Fibroblast of villous mesenchyme (primary cell): ENCODE measurements around the gene PHLDB2. TPM values are rescaled to one million over a fixed set of nuclear protein-coding genes. Genes with fewer than 3 reads are reported as not detected.

Source experiments
- DNase-seq: peaks from one replicate; pipeline ENCODE4 v3.0.0-alpha.2; 2010; ENCODE audit warnings: low read depth
- H3K4me3 ChIP-seq: 2 replicates; pipeline ENCODE4 v1.5.1; 2011; ENCODE audit warnings: low read depth, mild to moderate bottlenecking, low read length
- total RNA-seq: library from RNA; depleted of rRNA; stranded (reverse); fragments of >200 nt; gene quantifications from 2 replicates; pipeline ENCODE4 v1.2.3, GENCODE V29; 2012
- TF ChIP-seq, protein P1 (sequence below): IDR thresholded peaks from 2 replicates; pipeline ENCODE4 v1.5.1; 2012; ENCODE audit warnings: low read depth, mild to moderate bottlenecking, low read length; ENCODE audit not compliant: insufficient read depth

The PHLDB2 gene
- total RNA-seq, 1 donor = 111 TPM

DNA sequence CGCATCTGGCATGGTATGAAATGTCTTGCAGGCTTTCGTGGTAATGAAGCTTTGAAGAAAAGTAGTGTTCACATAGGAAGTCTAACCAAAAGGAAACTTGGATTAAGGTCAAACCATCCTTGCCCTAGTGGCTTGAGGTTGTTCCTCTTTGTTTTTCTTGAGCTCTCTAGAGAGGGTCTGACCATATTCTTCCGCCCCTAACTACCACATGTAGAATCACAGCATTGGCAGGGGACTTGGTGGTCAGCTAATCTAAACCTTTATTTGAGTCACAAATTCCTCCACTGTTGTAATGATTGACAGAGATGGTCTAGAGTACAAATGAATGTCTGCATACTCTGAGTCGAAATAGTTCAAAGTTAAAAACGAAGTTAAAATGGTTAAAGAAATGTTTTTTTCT, 39.1 kb upstream of the PHLDB2 start:
- no peak for DNase-seq
- H3K4me3 ChIP-seq = no peak overlapping the region
- TF ChIP-seq, protein P1, sequence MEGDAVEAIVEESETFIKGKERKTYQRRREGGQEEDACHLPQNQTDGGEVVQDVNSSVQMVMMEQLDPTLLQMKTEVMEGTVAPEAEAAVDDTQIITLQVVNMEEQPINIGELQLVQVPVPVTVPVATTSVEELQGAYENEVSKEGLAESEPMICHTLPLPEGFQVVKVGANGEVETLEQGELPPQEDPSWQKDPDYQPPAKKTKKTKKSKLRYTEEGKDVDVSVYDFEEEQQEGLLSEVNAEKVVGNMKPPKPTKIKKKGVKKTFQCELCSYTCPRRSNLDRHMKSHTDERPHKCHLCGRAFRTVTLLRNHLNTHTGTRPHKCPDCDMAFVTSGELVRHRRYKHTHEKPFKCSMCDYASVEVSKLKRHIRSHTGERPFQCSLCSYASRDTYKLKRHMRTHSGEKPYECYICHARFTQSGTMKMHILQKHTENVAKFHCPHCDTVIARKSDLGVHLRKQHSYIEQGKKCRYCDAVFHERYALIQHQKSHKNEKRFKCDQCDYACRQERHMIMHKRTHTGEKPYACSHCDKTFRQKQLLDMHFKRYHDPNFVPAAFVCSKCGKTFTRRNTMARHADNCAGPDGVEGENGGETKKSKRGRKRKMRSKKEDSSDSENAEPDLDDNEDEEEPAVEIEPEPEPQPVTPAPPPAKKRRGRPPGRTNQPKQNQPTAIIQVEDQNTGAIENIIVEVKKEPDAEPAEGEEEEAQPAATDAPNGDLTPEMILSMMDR = no peak

DNA sequence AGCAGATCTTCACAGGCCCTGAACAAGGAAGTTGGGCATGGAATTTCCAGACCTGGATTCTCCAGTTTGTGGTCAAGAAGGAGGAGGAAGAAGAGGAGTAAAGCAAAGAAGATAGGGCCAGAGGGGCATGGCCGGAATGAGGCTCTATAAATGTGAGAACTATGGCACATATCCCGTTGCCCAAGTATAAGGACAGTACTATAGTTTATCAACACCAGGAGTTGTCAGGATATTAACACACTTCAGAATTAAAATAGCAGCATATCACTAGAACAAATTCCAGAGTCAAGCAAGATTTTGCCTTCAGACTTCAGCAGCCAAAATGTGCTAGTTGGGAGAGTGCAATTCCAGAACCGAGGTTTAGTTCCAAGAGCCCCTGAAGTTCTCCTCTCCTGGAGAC, 38.4 kb upstream of the PHLDB2 start:
- TF ChIP-seq, protein P1 = no peak
- DNase-seq = no peak

DNA sequence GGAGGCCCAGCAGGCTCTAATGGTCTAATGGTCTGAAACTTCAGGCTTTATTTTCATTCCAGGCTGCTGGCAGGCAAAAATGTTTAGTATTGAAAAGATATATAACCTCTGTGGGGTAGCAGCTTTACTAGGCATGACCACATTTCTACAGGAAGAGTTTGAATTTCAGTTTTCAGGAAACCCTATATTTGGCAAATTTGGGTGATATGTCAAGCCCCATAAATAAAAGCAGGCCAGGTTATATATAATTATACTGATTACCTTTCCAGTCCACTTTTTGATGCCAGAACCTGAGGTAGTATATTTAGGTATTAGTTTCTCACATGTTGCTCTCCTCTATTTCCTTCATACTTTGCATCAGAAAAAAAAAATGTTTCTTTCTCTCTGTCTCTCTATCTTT, 37.2 kb upstream of the PHLDB2 start:
- TF ChIP-seq, protein P1 = no peak
- DNase-seq = no peak
- no peak overlapping the region for H3K4me3 ChIP-seq

More for the DNA sequence above, 38.4 kb upstream of the PHLDB2 start:
- H3K4me3 ChIP-seq = no peak overlapping the region

DNA sequence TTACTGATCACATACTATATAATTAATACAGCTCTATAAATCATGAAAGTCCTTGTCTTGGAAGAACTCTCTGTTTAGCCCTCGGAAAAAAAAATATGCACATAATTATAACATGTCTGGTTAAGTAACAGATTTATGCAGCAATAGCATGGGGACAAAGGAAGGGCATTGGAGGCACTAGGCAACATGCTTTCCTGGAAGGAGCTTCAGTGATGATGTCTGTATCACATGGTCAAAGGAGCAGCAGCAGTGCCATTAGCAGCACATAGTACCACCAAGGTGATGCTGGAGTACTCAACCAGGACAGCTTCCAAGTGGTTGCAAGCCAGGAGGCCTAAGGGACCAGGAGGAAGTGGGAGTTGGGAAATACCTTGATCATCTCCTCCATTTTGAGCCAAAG, 36.3 kb upstream of the PHLDB2 start:
- H3K4me3 ChIP-seq = no peak overlapping the region
- DNase-seq = no peak
- TF ChIP-seq, protein P1 = no peak

DNA sequence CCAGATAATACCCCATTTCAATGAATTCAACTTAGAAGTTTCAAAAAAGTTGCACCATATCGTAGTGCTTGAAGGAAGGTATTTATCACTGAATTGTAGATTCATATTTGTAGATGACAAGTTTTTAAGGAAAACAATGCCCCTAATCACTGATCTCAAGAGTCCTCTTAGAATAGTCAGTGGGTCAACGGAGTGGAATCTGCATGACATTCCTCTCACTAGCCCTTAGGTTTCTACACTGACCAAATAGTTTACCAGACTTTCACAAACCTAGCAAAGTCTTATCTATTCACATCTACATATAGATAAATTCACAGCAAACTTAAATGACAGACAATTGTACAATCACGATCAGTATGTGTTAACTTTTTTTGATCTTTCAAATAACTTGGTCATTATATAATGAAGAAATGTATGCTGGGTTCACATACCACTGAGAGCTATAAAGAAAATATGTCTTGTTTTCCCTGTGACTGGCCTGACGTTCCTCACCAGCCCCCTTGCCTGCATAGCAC, 35.7 kb upstream of the PHLDB2 start:
- TF ChIP-seq, protein P1 = no peak
- DNase-seq = no peak
- no peak overlapping the region for H3K4me3 ChIP-seq

DNA sequence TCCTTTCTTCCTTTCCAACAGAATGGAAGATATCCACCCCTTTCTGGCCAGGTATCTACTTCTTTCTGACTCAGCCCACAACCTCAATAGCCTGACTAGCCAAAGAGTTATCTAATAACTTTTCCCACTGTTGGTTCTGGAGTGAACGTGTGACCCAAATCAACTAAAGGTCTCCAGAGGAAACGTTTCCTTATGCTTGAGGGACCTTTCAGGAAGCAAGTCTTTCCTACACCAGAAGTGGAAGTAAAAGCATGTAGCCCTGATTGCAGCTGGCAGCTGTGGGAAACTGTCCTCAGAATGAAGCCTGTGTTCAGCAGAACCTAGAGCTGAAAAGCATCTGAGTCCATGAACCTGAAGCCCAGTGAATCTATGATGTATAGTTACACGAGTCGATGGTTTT, 34.7 kb upstream of the PHLDB2 start:
- no peak for DNase-seq
- H3K4me3 ChIP-seq = no peak overlapping the region
- TF ChIP-seq, protein P1 = no peak

DNA sequence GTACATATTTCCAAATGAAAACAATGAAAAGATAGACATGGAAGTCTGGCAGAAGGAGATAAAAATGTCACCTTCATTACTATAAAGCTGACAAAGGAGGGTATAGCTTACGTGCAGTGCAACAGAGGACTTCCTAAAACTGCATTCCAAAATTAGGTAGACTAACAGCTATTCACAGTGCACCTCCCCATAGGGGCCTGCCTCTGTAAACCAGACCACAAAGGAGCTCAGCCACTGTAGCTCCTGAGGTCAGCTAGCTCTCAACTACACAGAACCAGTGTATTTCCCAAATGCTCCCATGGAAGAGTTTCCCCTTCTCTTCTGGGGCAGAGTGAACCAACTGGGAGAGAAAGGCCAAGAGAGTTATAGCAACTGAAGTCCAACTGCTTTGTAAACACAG, 31.2 kb upstream of the PHLDB2 start:
- no peak overlapping the region for H3K4me3 ChIP-seq
- TF ChIP-seq, protein P1 = no peak
- DNase-seq = no peak
